SU-DHL-6 (cell line): Measurements from ENCODE around the gene PML.

ENCODE experiments used
- EZH2phosphoT487 ChIP-seq: fragments of 200-600 bp; sonication (generic), shearing (Covaris generic); conservative IDR thresholded peaks from 2 replicates; pipeline ENCODE4 v1.6.1; 2018; ENCODE audit warnings: mild to moderate bottlenecking, antibody characterized with exemption, low read length, moderate library complexity, mixed read lengths
- TF ChIP-seq, protein P1 (sequence below): fragments of 200-600 bp; sonication (generic); IDR thresholded peaks from one replicate; pipeline ENCODE4 v1.5.1; 2017; ENCODE audit warnings: antibody characterized with exemption, mild to moderate bottlenecking, low read length, moderate library complexity; ENCODE audit not compliant: insufficient read depth, poor library complexity, severe bottlenecking

DNA sequence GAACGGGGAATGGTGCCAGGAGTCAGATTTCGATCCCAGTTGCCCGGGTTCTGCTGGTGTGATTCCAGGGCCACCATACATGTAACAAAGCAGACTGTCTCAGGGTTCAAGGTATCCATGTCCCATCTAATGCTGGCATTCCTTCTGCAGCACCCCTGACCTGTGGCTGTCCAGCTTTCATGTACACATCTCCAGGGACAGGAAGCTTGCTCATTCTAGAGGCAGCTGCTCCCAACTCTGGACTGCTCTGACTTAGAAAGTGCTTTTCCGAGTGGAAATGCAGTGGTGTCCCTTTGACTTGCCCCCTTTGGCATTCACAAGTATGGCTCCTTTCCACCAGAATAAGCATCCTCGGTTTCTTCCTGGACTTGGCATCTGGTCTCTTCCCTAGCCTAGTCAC lies 30.9 kb downstream of the PML start:
- TF ChIP-seq, protein P1, sequence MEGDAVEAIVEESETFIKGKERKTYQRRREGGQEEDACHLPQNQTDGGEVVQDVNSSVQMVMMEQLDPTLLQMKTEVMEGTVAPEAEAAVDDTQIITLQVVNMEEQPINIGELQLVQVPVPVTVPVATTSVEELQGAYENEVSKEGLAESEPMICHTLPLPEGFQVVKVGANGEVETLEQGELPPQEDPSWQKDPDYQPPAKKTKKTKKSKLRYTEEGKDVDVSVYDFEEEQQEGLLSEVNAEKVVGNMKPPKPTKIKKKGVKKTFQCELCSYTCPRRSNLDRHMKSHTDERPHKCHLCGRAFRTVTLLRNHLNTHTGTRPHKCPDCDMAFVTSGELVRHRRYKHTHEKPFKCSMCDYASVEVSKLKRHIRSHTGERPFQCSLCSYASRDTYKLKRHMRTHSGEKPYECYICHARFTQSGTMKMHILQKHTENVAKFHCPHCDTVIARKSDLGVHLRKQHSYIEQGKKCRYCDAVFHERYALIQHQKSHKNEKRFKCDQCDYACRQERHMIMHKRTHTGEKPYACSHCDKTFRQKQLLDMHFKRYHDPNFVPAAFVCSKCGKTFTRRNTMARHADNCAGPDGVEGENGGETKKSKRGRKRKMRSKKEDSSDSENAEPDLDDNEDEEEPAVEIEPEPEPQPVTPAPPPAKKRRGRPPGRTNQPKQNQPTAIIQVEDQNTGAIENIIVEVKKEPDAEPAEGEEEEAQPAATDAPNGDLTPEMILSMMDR, result no peak
- TF ChIP-seq EZH2phosphoT487, result no peak
